IMR-90 (cell line): ENCODE results near the gene RMND5B.

Source experiments
- BHLHE40 ChIP-seq: fragments of 150-350 bp; IDR thresholded peaks from 2 replicates; pipeline ENCODE4 v1.6.1; 2016; ENCODE audit warnings: mild to moderate bottlenecking, low read depth, low read length
- MAFK ChIP-seq: IDR thresholded peaks from 2 replicates; pipeline ENCODE4 v1.6.1; 2012; ENCODE audit warnings: low read depth, low read length, improper control_type of control experiment
- MAZ ChIP-seq: IDR thresholded peaks from 2 replicates; pipeline ENCODE4 v1.6.1; 2012; ENCODE audit warnings: low read depth, mild to moderate bottlenecking, low read length, improper control_type of control experiment, moderate library complexity, borderline replicate concordance
- POLR2A ChIP-seq: IDR thresholded peaks from 2 replicates; pipeline ENCODE4 v1.6.1; 2012; ENCODE audit warnings: mild to moderate bottlenecking, low read depth, low read length
- RAD21 ChIP-seq: IDR thresholded peaks from 2 replicates; pipeline ENCODE4 v1.6.1; 2012; ENCODE audit warnings: low read length, improper control_type of control experiment
- RCOR1 ChIP-seq: IDR thresholded peaks from 2 replicates; pipeline ENCODE4 v1.6.1; 2012; ENCODE audit warnings: mild to moderate bottlenecking, low read length, improper control_type of control experiment; ENCODE audit not compliant: insufficient replicate concordance
- RFX5 ChIP-seq: IDR thresholded peaks from 2 replicates; pipeline ENCODE4 v1.8.0; 2012; ENCODE audit warnings: low read depth, mild to moderate bottlenecking, low read length, moderate library complexity
- TF ChIP-seq, protein P1 (sequence below): conservative IDR thresholded peaks from 2 replicates; pipeline ENCODE4 v1.5.1; 2012; ENCODE audit warnings: mild to moderate bottlenecking, low read depth, low read length, improper control_type of control experiment
- TF ChIP-seq, protein P2 (sequence below): fragments of 150-350 bp; IDR thresholded peaks from 2 replicates; pipeline ENCODE4 v1.6.1; 2017; ENCODE audit warnings: mild to moderate bottlenecking, antibody characterized with exemption, low read length, low read depth

DNA sequence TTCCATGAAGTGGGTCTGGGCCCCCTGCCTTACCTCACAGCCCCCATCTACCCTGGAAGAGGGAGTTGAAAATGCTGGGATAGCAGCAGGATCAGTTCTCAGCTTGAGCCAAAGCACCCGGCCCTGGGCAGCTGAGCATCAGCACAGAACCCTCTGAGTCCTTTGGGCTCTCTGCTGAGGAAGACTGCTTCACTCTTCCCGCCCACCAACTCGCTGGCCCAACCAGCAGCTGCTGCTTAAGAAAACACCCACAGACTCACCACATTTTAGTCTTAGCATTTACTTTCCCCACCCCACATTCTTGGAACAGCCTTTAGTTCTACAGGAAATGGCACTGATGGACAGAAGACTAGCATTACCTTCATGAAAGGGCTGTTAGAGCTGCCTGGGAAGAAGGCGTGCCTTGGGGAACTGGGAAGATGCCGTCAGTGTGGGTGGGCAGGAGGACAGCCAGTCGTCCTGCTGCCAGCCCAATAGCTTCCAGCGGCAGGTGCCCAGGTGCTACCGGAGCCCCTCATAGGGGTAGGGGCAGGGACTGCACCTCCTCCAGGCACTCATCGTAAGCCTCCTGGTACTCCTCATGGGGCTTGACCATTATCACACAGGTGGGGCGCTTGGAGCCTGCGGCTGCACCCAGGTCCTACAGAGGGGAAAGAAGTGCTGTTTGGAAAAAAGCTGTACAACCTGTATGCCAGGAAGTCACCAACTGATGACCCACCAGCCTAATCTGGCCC is 18.6 kb downstream of the RMND5B start:
- TF ChIP-seq, protein P1, sequence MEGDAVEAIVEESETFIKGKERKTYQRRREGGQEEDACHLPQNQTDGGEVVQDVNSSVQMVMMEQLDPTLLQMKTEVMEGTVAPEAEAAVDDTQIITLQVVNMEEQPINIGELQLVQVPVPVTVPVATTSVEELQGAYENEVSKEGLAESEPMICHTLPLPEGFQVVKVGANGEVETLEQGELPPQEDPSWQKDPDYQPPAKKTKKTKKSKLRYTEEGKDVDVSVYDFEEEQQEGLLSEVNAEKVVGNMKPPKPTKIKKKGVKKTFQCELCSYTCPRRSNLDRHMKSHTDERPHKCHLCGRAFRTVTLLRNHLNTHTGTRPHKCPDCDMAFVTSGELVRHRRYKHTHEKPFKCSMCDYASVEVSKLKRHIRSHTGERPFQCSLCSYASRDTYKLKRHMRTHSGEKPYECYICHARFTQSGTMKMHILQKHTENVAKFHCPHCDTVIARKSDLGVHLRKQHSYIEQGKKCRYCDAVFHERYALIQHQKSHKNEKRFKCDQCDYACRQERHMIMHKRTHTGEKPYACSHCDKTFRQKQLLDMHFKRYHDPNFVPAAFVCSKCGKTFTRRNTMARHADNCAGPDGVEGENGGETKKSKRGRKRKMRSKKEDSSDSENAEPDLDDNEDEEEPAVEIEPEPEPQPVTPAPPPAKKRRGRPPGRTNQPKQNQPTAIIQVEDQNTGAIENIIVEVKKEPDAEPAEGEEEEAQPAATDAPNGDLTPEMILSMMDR, result no peak
- no peak for TF ChIP-seq POLR2A
- no peak for TF ChIP-seq RFX5
- no peak for TF ChIP-seq RCOR1
- TF ChIP-seq BHLHE40, result no peak
- TF ChIP-seq MAZ, result no peak
- TF ChIP-seq, protein P2, sequence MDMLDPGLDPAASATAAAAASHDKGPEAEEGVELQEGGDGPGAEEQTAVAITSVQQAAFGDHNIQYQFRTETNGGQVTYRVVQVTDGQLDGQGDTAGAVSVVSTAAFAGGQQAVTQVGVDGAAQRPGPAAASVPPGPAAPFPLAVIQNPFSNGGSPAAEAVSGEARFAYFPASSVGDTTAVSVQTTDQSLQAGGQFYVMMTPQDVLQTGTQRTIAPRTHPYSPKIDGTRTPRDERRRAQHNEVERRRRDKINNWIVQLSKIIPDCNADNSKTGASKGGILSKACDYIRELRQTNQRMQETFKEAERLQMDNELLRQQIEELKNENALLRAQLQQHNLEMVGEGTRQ, result no peak
- no peak for TF ChIP-seq MAFK
- no peak for TF ChIP-seq RAD21
